K562 (cell line): ENCODE data around the gene NUDT12. TPM values are rescaled to one million over a fixed set of nuclear protein-coding genes. Genes with fewer than 3 reads are reported as not detected.

Experiments used
- ATAC-seq: fragments of 200-7000 bp; cut with Tn5 transposase; 3 replicates; pipeline ENCODE4 v1.9.1; 2020; ENCODE audit warnings: moderate library complexity
- BruUV-seq: library from RNA; stranded (reverse); fragments of 400-500 nt; replicated peaks from 2 replicates; lab custom pipeline; 2021; lab: Mats Ljungman, UMichigan
- CTCF ChIA-PET: fragments of 300-600 bp; formaldehyde crosslinking; extraction: SDS; loops from one replicate; lab custom pipeline; 2021; ENCODE audit warnings: low intra/inter-chr PET ratio; lab: Yijun Ruan, JAX
- POLR2A ChIA-PET: fragments of 300-600, 350-650 bp; sonication (Branson Sonifier 250); formaldehyde crosslinking; extraction: SDS; loops from one replicate; lab custom pipeline; 2021; ENCODE audit warnings: antibody characterized with exemption, inconsistent platforms; lab: Yijun Ruan, JAX
- DNase-seq, 4 experiments: peaks; one replicate each; pipeline versions ENCODE4 v3.0.0 to v3.0.0-alpha.2; 2011 to 2018; ENCODE audit warnings: low spot score in 3 of 4, mixed read lengths in 3 of 4; ENCODE audit errors: extremely low read depth in 1 of 4
- FAIRE-seq: peaks from 2 replicates; lab custom pipeline; 2011; peaks lifted over from hg19 to GRCh38; lab: Jason Lieb, UNC
- H2AFZ ChIP-seq: 2 replicates; pipeline ENCODE4 v1.6.0; 2011; ENCODE audit warnings: low read depth, low read length, control low read depth, inconsistent platforms
- H3K27ac ChIP-seq: fragments of 200-600 bp; 3 replicates; pipeline ENCODE4 v1.8.0; 2011; ENCODE audit warnings: low read depth, mild to moderate bottlenecking, control low read depth, inconsistent platforms, low read length, moderate library complexity, mixed read lengths; ENCODE audit errors: extremely low read depth
- H3K27me3 ChIP-seq, 2 experiments: fragments of 300-600 bp in 1 of 2; 2 replicates in 1 of 2; 3 replicates in 1 of 2; pipeline versions ENCODE4 v1.6.0 to v1.8.0; 2011; ENCODE audit warnings: inconsistent platforms in 2 of 2, low read length in 2 of 2, mild to moderate bottlenecking in 1 of 2, mixed read lengths in 1 of 2, moderate library complexity in 1 of 2; ENCODE audit not compliant: control insufficient read depth in 2 of 2, insufficient read depth in 2 of 2
- H3K36me3 ChIP-seq: fragments of 300-600 bp; 3 replicates; pipeline ENCODE4 v1.8.0; 2011; ENCODE audit warnings: mild to moderate bottlenecking, low read length, inconsistent platforms; ENCODE audit not compliant: control insufficient read depth, insufficient read depth
- H3K4me1 ChIP-seq, 2 experiments: fragments of 200-600 bp in 1 of 2; replicated peaks in 1 of 2; 2 replicates in 1 of 2; 3 replicates in 1 of 2; pipeline versions ENCODE4 v1.5.1 to v1.8.0; 2011; ENCODE audit warnings: inconsistent platforms in 2 of 2, low read length in 2 of 2, mild to moderate bottlenecking in 1 of 2, mixed read lengths in 1 of 2, moderate library complexity in 1 of 2; ENCODE audit not compliant: control insufficient read depth in 2 of 2, insufficient read depth in 2 of 2
- H3K4me2 ChIP-seq: 2 replicates; pipeline ENCODE4 v1.6.1; 2011; ENCODE audit warnings: low read length, control low read depth, inconsistent platforms, mixed read lengths; ENCODE audit not compliant: insufficient read depth
- H3K4me3 ChIP-seq: fragments of 200-600 bp; sonication (generic), shearing (Covaris generic); 2 replicates; pipeline ENCODE4 v1.5.1; 2016; ENCODE audit warnings: control low read depth, inconsistent platforms
- H3K79me2 ChIP-seq: fragments of 200-600 bp; 3 replicates; pipeline ENCODE4 v1.8.0; 2011; ENCODE audit warnings: low read length, inconsistent platforms; ENCODE audit not compliant: control insufficient read depth, insufficient read depth
- H3K9ac ChIP-seq, 2 experiments: 2 replicates each; pipeline versions ENCODE4 v1.6.0 to v1.6.1; 2011; ENCODE audit warnings: low read depth in 2 of 2, low read length in 2 of 2, control low read depth in 1 of 2, inconsistent platforms in 1 of 2, mild to moderate bottlenecking in 1 of 2, mixed read lengths in 1 of 2; ENCODE audit not compliant: insufficient read depth in 1 of 2
- H3K9me1 ChIP-seq: one replicate; pipeline ENCODE4 v1.6.0; 2011; ENCODE audit warnings: inconsistent platforms, mild to moderate bottlenecking, low read length, moderate library complexity; ENCODE audit not compliant: control insufficient read depth, insufficient read depth
- H3K9me3 ChIP-seq: replicated peaks from 2 replicates; pipeline ENCODE4 v1.5.1; 2011; ENCODE audit warnings: low read depth, low read length, inconsistent platforms; ENCODE audit not compliant: control insufficient read depth, insufficient read depth
- H4K20me1 ChIP-seq: replicated peaks from 2 replicates; pipeline ENCODE4 v1.6.1; 2011; ENCODE audit warnings: low read length, inconsistent platforms, mixed read lengths; ENCODE audit not compliant: control insufficient read depth, insufficient read depth
- CHD1 ChIP-seq: fragments of 200-600 bp; sonication (generic); IDR thresholded peaks from one replicate; pipeline ENCODE4 v1.6.1; 2012; ENCODE audit warnings: mild to moderate bottlenecking, moderate library complexity, low read length, inconsistent platforms
- E2F4 ChIP-seq: sonication (generic); formaldehyde crosslinking; IDR thresholded peaks from 2 replicates; pipeline ENCODE4 v1.8.0; 2022; ENCODE audit warnings: mild to moderate bottlenecking, low read depth, missing genetic modification reagents
- FOSL1 ChIP-seq: fragments of 200-800 bp; sonication (Bioruptor generic); conservative IDR thresholded peaks from 2 replicates; pipeline ENCODE4 v1.6.1; 2016; ENCODE audit warnings: missing genetic modification characterization, missing compliant biosample characterization
- GABPA ChIP-seq: fragments of 200-800 bp; sonication (Bioruptor generic); conservative IDR thresholded peaks from 2 replicates; pipeline ENCODE4 v1.6.1; 2016; ENCODE audit warnings: low read depth, missing genetic modification characterization, missing compliant biosample characterization
- RBM15 ChIP-seq: fragments of 200-400 bp; formaldehyde crosslinking; IDR thresholded peaks from 2 replicates; pipeline ENCODE4 v1.6.1; 2018; ENCODE audit warnings: mild to moderate bottlenecking, low read length, moderate library complexity; ENCODE audit not compliant: insufficient read depth
- SMARCE1 ChIP-seq: fragments of 450-650 bp; IDR thresholded peaks from 2 replicates; pipeline ENCODE4 v1.7.1; 2016; ENCODE audit warnings: mild to moderate bottlenecking
- USF2 ChIP-seq: sonication (generic); formaldehyde crosslinking; IDR thresholded peaks from 2 replicates; pipeline ENCODE4 v1.5.0; 2020; ENCODE audit warnings: missing genetic modification reagents
- ZNF707 ChIP-seq: fragments of 250-450 bp; sonication (Bioruptor Pico); conservative IDR thresholded peaks from 2 replicates; pipeline ENCODE4 v1.8.0; 2022; ENCODE audit warnings: inconsistent platforms, mild to moderate bottlenecking, moderate library complexity
- WGBS: fragments of 100-300 bp; shearing (Covaris generic); methylation state at CpG from one replicate; pipeline ENCODE4 v1.1.6; 2016; ENCODE audit warnings: low coverage, mixed read lengths; ENCODE audit not compliant: insufficient coverage; ENCODE audit errors: missing lambda C conversion rate; 5-methylcytosine and 5-hydroxymethylcytosine counted together
- in situ Hi-C: fragments of 300-500 bp; cut with MboI; formaldehyde crosslinking; loops from 4 replicates; pipeline ENCODE4 v1.15.0; 2018; ENCODE audit warnings: inconsistent platforms, mixed read lengths
- intact Hi-C: fragments of 100-400 bp; cut with micrococcal nuclease; formaldehyde crosslinking; loops from 2 replicates; pipeline ENCODE4 v1.14.2; 2022
- polyA plus RNA-seq, 8 experiments: library from polyadenylated mRNA; depleted of rRNA in 4 of 8; stranded (reverse) in 5 of 8; unstranded in 3 of 8; fragments of >200 nt; fragmentation: Nextera tagmentation in 2 of 8; fragmentation: Illumina TruSeq in 1 of 8; extraction: Ambion mirVana in 2 of 8; extraction: Trizol in 1 of 8; gene quantifications; 2 replicates each; pipeline versions ENCODE4 v1.2.1 to v1.2.3, GENCODE V29; 2011 to 2014; ENCODE audit warnings: inconsistent platforms in 1 of 8, missing spikeins in 1 of 8
- total RNA-seq, 7 experiments: library from RNA; depleted of rRNA in 6 of 7; stranded (reverse); fragments of >200 nt in 6 of 7; fragmentation: Illumina TruSeq in 2 of 7; extraction: Trizol in 2 of 7; gene quantifications; 2 replicates each; pipeline versions ENCODE4 v1.2.1 to v1.2.3, GENCODE V29; 2011 to 2021; ENCODE audit warnings: low replicate concordance in 1 of 7

NUDT12 gene
- total and polyA plus RNA-seq, 9 of the 15 experiments (the other 6 are each of a cell fraction or from before 2014, with no cell fraction given), result 10.9 to 27.2 (median 18.5) TPM

GRCh38 chr5:103569313-103570060, 6.9 kb upstream of the NUDT12 start:
- Histone ChIP-seq H2AFZ (no peak overlapping the region), H3K4me2 (no peak overlapping the region), H3K9me1 (no peaks in the 10 kb centered on the region), H3K4me3 (no peak overlapping the region), H3K36me3 (no peaks in the 10 kb centered on the region), H3K27me3 (peaks cover 8 to 20% of the 10 kb centered on the region in 2 experiments; a peak in 4 of 5 replicates), H3K4me1 (no peaks in the 10 kb centered on the region), H3K9ac (no peak overlapping the region), H3K9me3 (no peaks in the 10 kb centered on the region), H3K79me2 (no peaks in the 10 kb centered on the region), H4K20me1 (no peaks in the 10 kb centered on the region), H3K27ac (no peak overlapping the region)
- CTCF ChIA-PET, result no interaction called here
- FAIRE-seq (no peak), ATAC-seq (no peak), DNase-seq (no peak)
- in situ Hi-C loops, result no loop called here
- 0% methylated on average over 3 of the region's 3 CpGs for WGBS
- no peak for TF ChIP-seq ZNF707 (CRISPR knock-in tag)
- no peak for TF ChIP-seq RBM15
- no peak for TF ChIP-seq CHD1
- TF ChIP-seq SMARCE1, result no peak
- TF ChIP-seq FOSL1 (tag), result no peak
- no peak for TF ChIP-seq GABPA (tag)
- TF ChIP-seq E2F4, result no peak
- TF ChIP-seq USF2 (CRISPR knock-in tag), result no peak
- no TSS peak for BruUV-seq
- intact Hi-C loops, result loop anchor here (10.0 kb wide), 1 partner anchor 315 kb away; the partner anchor contains the start of gene MACIR
- POLR2A ChIA-PET, result interaction anchor here (1.6 kb wide), 1 partner anchor 16 kb away, joined by 4 read pairs; no protein-coding TSS in a partner anchor
